IMR-90 (cell line): ENCODE results near the gene CFAP43.

ENCODE experiments used
- CTCF ChIP-seq: conservative IDR thresholded peaks from 2 replicates; pipeline ENCODE4 v1.5.1; 2012; ENCODE audit warnings: mild to moderate bottlenecking, low read depth, low read length, improper control_type of control experiment
- FOS ChIP-seq: fragments of 150-350 bp; IDR thresholded peaks from 2 replicates; pipeline ENCODE4 v1.6.1; 2016; ENCODE audit warnings: low read depth, low read length
- MAFK ChIP-seq: IDR thresholded peaks from 2 replicates; pipeline ENCODE4 v1.6.1; 2012; ENCODE audit warnings: low read depth, low read length, improper control_type of control experiment
- MAZ ChIP-seq: IDR thresholded peaks from 2 replicates; pipeline ENCODE4 v1.6.1; 2012; ENCODE audit warnings: low read depth, mild to moderate bottlenecking, low read length, improper control_type of control experiment, moderate library complexity, borderline replicate concordance
- POLR2A ChIP-seq: IDR thresholded peaks from 2 replicates; pipeline ENCODE4 v1.6.1; 2012; ENCODE audit warnings: mild to moderate bottlenecking, low read depth, low read length
- RCOR1 ChIP-seq: IDR thresholded peaks from 2 replicates; pipeline ENCODE4 v1.6.1; 2012; ENCODE audit warnings: mild to moderate bottlenecking, low read length, improper control_type of control experiment; ENCODE audit not compliant: insufficient replicate concordance
- USF2 ChIP-seq: fragments of 150-350 bp; IDR thresholded peaks from 2 replicates; pipeline ENCODE4 v1.6.1; 2017; ENCODE audit warnings: mild to moderate bottlenecking, antibody characterized with exemption, low read length, low read depth

DNA sequence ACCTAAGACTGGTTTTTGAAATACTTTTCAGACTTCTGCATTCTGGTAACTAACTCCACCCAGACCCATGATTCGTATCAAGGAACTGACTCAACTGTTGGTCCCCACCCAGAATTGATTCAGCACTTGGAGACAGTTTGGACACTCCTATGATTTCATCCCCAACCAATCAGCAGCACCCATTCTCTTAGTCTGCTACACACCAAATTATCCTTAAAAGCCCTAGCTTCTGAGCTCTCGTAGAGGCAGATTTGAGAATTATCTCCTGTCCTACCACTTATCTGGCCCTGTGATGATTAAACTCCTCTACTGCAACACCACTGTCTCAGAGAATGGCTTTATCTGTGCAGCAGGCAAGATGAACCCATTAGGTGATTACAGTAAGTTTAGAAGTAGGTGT, 14.8 kb upstream of the CFAP43 start:
- no peak for TF ChIP-seq POLR2A
- TF ChIP-seq MAZ, result no peak
- no peak for TF ChIP-seq CTCF
- no peak for TF ChIP-seq USF2
- TF ChIP-seq RCOR1, result no peak
- TF ChIP-seq FOS, result no peak
- no peak for TF ChIP-seq MAFK
